HepG2 (cell line): Measurements from ENCODE around the gene NT5C. TPM values are rescaled to one million over a fixed set of nuclear protein-coding genes. Genes with fewer than 3 reads are reported as not detected.

Experiments used
- FOSL2 ChIP-seq: sonication (generic); formaldehyde crosslinking; IDR thresholded peaks from 2 replicates; pipeline ENCODE4 v1.4.0; 2020; ENCODE audit warnings: missing genetic modification reagents
- FOXJ3 ChIP-seq: sonication (generic); formaldehyde crosslinking; IDR thresholded peaks from 2 replicates; pipeline ENCODE4 v1.4.0; 2020; ENCODE audit warnings: missing genetic modification reagents, mild to moderate bottlenecking, borderline replicate concordance
- LCORL ChIP-seq, 2 experiments: fragments of 450-650 bp in 1 of 2; sonication (generic) in 1 of 2; formaldehyde crosslinking in 1 of 2; IDR thresholded peaks; 2 replicates each; pipeline versions ENCODE4 v1.5.0 to v1.6.1; 2017 to 2020; ENCODE audit warnings: antibody characterized with exemption in 1 of 2, missing genetic modification reagents in 1 of 2
- RBFOX2 ChIP-seq: fragments of 200-400 bp; formaldehyde crosslinking; IDR thresholded peaks from 2 replicates; pipeline ENCODE4 v1.6.1; 2017; ENCODE audit warnings: low read depth, mild to moderate bottlenecking, low read length
- SP1 ChIP-seq, 2 experiments: fragments of 450-650 bp in 1 of 2; sonication (generic) in 1 of 2; formaldehyde crosslinking in 1 of 2; IDR thresholded peaks; 2 replicates each; pipeline versions ENCODE4 v1.4.0 to v1.6.1; 2016 to 2020; ENCODE audit warnings: missing genetic modification reagents in 1 of 2
- SP140L ChIP-seq: sonication (generic); formaldehyde crosslinking; IDR thresholded peaks from 2 replicates; pipeline ENCODE4 v1.4.0; 2020; ENCODE audit warnings: missing genetic modification reagents, borderline replicate concordance
- TGIF2 ChIP-seq: IDR thresholded peaks from 2 replicates; pipeline ENCODE4 v1.6.1; 2016; ENCODE audit warnings: control low read depth, missing compliant biosample characterization
- ZNF292 ChIP-seq: sonication (generic); formaldehyde crosslinking; IDR thresholded peaks from 2 replicates; pipeline ENCODE4 v1.8.1; 2022; ENCODE audit warnings: mild to moderate bottlenecking, low read depth, missing genetic modification reagents, borderline replicate concordance
- ZNF326 ChIP-seq: sonication (generic); formaldehyde crosslinking; IDR thresholded peaks from 2 replicates; pipeline ENCODE4 v1.4.0; 2020; ENCODE audit warnings: missing genetic modification reagents, borderline replicate concordance
- ZNF432 ChIP-seq: sonication (generic); formaldehyde crosslinking; IDR thresholded peaks from 2 replicates; pipeline ENCODE4 v1.5.0; 2020; ENCODE audit warnings: missing genetic modification reagents, mild to moderate bottlenecking, borderline replicate concordance
- ZNF441 ChIP-seq: sonication (generic); formaldehyde crosslinking; IDR thresholded peaks from 2 replicates; pipeline ENCODE4 v1.7.0; 2021; ENCODE audit warnings: missing genetic modification reagents, borderline replicate concordance
- ZNF547 ChIP-seq: sonication (generic); formaldehyde crosslinking; IDR thresholded peaks from 2 replicates; pipeline ENCODE4 v1.5.1; 2020; ENCODE audit warnings: mild to moderate bottlenecking, missing genetic modification reagents
- polyA plus RNA-seq, 8 experiments: library from polyadenylated mRNA; depleted of rRNA in 3 of 8; stranded (reverse) in 7 of 8; unstranded in 1 of 8; fragments of >200 nt; fragmentation: Illumina TruSeq in 4 of 8; extraction: Trizol in 4 of 8; gene quantifications; 2 replicates each; pipeline versions ENCODE4 v1.2.1 to v1.2.3, GENCODE V29; 2011 to 2016; ENCODE audit warnings: low read depth in 4 of 8, missing spikeins in 1 of 8, mixed read lengths in 1 of 8; ENCODE audit not compliant: insufficient read depth in 1 of 8
- total RNA-seq, 5 experiments: library from RNA; depleted of rRNA; stranded (reverse); fragments of >200 nt; fragmentation: Illumina TruSeq; extraction: Trizol; gene quantifications; 2 replicates each; pipeline ENCODE4 v1.2.3, GENCODE V29; 2016; ENCODE audit warnings: low read depth in 1 of 5
- TF ChIP-seq, protein P1 (sequence below): sonication (generic); formaldehyde crosslinking; IDR thresholded peaks from 2 replicates; pipeline ENCODE4 v1.9.0; 2021; ENCODE audit warnings: missing genetic modification reagents, borderline replicate concordance
- TF ChIP-seq, protein P2 (sequence below): IDR thresholded peaks from 2 replicates; pipeline ENCODE4 v1.6.1; 2016; ENCODE audit warnings: low read depth
- TF ChIP-seq, protein P3 (sequence below): sonication (generic); formaldehyde crosslinking; IDR thresholded peaks from 2 replicates; pipeline ENCODE4 v1.5.1; 2020; ENCODE audit warnings: missing genetic modification reagents, mild to moderate bottlenecking, borderline replicate concordance
- TF ChIP-seq, protein P4 (sequence below): sonication (generic); formaldehyde crosslinking; IDR thresholded peaks from 2 replicates; pipeline ENCODE4 v1.8.0; 2022; ENCODE audit warnings: missing genetic modification reagents, mild to moderate bottlenecking, borderline replicate concordance
- TF ChIP-seq, protein P5 (sequence below): sonication (generic); formaldehyde crosslinking; conservative IDR thresholded peaks from 2 replicates; pipeline ENCODE4 v1.5.0; 2020; ENCODE audit warnings: missing genetic modification reagents
- TF ChIP-seq, protein P6 (sequence below): sonication (generic); formaldehyde crosslinking; IDR thresholded peaks from 2 replicates; pipeline ENCODE4 v1.4.0; 2020; ENCODE audit warnings: missing genetic modification reagents, low read depth, mild to moderate bottlenecking, borderline replicate concordance

The NT5C gene
- total and polyA plus RNA-seq, 2 of the 13 experiments (the other 11 are each of a cell fraction or from before 2014, with no cell fraction given) = 42.8 to 48.6 TPM

DNA sequence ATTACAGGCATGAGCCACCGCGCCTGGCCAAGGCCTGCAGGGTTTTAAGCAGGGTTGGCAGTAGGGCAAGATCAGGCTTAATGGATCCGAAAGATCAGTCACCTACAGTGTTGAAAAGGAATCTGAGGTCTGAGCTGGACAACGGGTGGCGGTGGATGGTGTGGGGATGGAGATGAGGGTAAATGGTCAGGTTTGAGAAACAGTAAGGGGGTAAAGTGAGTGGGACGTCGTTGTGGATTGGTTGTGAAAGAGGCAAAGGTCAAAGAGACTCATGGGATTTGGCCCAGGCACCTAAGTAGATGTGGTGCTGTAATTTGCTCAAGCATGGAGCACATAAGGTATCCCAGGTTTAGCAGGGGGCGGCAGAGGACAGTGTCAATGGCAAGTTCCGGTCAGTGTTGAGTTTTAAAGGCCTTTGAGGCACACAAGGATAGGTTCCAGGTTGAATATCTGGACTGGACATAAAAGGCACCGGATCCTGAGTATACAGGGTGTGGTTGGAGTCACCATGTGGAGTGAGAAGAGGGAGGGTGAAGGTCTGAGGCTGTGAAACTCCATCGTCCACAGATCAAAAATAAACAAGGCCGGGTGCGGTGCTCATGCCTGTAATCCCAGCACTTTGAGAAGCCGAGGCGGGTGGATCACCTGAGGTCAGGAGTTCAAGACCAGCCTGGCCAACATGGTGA is 44.9 kb downstream of the NT5C start (continued):
- TF ChIP-seq SP1 (IDR thresholded peaks at IDR 0.05) (no peak), SP1 (CRISPR knock-in tag; IDR thresholded peaks at IDR 0.05) (peak; percentile 5; the same call in 1 of the 2 replicates), ZNF547 (CRISPR knock-in tag) (peak; percentile 85), SP140L (CRISPR knock-in tag) (no peak), FOXJ3 (CRISPR knock-in tag) (no peak), ZNF292 (CRISPR knock-in tag) (peak; percentile 69; the same call in 1 of the 2 replicates), RBFOX2 (no peak), FOSL2 (CRISPR knock-in tag) (peak; percentile 49; the same call in 1 of the 2 replicates), TGIF2 (CRISPR knock-in tag) (0 out of 2 replicates have a peak, but pooled peaks have one; percentile 64), LCORL (IDR thresholded peaks at IDR 0.05) (peak; percentile 46; the same call in 1 of the 2 replicates), LCORL (CRISPR knock-in tag; IDR thresholded peaks at IDR 0.05) (no peak), ZNF432 (CRISPR knock-in tag) (no peak), ZNF326 (CRISPR knock-in tag) (no peak), ZNF441 (0 out of 2 replicates have a peak, but pooled peaks have one; percentile 40)
- TF ChIP-seq, protein P1, sequence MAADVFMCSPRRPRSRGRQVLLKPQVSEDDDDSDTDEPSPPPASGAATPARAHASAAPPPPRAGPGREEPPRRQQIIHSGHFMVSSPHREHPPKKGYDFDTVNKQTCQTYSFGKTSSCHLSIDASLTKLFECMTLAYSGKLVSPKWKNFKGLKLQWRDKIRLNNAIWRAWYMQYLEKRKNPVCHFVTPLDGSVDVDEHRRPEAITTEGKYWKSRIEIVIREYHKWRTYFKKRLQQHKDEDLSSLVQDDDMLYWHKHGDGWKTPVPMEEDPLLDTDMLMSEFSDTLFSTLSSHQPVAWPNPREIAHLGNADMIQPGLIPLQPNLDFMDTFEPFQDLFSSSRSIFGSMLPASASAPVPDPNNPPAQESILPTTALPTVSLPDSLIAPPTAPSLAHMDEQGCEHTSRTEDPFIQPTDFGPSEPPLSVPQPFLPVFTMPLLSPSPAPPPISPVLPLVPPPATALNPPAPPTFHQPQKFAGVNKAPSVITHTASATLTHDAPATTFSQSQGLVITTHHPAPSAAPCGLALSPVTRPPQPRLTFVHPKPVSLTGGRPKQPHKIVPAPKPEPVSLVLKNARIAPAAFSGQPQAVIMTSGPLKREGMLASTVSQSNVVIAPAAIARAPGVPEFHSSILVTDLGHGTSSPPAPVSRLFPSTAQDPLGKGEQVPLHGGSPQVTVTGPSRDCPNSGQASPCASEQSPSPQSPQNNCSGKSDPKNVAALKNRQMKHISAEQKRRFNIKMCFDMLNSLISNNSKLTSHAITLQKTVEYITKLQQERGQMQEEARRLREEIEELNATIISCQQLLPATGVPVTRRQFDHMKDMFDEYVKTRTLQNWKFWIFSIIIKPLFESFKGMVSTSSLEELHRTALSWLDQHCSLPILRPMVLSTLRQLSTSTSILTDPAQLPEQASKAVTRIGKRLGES (CRISPR knock-in tag) = no peak
- TF ChIP-seq, protein P2, sequence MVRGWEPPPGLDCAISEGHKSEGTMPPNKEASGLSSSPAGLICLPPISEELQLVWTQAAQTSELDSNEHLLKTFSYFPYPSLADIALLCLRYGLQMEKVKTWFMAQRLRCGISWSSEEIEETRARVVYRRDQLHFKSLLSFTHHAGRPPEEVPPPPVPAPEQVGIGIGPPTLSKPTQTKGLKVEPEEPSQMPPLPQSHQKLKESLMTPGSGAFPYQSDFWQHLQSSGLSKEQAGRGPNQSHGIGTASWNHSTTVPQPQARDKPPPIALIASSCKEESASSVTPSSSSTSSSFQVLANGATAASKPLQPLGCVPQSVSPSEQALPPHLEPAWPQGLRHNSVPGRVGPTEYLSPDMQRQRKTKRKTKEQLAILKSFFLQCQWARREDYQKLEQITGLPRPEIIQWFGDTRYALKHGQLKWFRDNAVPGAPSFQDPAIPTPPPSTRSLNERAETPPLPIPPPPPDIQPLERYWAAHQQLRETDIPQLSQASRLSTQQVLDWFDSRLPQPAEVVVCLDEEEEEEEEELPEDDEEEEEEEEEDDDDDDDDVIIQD (CRISPR knock-in tag) = peak; percentile 47; the same call in 1 of the 2 replicates
- TF ChIP-seq, protein P3, sequence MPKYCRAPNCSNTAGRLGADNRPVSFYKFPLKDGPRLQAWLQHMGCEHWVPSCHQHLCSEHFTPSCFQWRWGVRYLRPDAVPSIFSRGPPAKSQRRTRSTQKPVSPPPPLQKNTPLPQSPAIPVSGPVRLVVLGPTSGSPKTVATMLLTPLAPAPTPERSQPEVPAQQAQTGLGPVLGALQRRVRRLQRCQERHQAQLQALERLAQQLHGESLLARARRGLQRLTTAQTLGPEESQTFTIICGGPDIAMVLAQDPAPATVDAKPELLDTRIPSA (CRISPR knock-in tag) = 0 out of 2 replicates have a peak, but pooled peaks have one; percentile 24
- TF ChIP-seq, protein P4, sequence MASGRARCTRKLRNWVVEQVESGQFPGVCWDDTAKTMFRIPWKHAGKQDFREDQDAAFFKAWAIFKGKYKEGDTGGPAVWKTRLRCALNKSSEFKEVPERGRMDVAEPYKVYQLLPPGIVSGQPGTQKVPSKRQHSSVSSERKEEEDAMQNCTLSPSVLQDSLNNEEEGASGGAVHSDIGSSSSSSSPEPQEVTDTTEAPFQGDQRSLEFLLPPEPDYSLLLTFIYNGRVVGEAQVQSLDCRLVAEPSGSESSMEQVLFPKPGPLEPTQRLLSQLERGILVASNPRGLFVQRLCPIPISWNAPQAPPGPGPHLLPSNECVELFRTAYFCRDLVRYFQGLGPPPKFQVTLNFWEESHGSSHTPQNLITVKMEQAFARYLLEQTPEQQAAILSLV (CRISPR knock-in tag) = 0 out of 2 replicates have a peak, but pooled peaks have one; percentile 25
- TF ChIP-seq, protein P5, sequence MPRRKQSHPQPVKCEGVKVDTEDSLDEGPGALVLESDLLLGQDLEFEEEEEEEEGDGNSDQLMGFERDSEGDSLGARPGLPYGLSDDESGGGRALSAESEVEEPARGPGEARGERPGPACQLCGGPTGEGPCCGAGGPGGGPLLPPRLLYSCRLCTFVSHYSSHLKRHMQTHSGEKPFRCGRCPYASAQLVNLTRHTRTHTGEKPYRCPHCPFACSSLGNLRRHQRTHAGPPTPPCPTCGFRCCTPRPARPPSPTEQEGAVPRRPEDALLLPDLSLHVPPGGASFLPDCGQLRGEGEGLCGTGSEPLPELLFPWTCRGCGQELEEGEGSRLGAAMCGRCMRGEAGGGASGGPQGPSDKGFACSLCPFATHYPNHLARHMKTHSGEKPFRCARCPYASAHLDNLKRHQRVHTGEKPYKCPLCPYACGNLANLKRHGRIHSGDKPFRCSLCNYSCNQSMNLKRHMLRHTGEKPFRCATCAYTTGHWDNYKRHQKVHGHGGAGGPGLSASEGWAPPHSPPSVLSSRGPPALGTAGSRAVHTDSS (CRISPR knock-in tag) = 0 out of 2 replicates have a peak, but pooled peaks have one; percentile 40
- TF ChIP-seq, protein P6, sequence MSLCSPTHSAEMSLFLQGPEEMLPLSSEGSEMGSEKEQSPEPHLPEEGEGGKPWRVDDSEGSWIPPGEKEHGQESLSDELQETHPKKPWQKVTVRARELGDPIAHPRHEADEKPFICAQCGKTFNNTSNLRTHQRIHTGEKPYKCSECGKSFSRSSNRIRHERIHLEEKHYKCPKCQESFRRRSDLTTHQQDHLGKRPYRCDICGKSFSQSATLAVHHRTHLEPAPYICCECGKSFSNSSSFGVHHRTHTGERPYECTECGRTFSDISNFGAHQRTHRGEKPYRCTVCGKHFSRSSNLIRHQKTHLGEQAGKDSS (CRISPR knock-in tag) = 0 out of 2 replicates have a peak, but pooled peaks have one; percentile 9
